OCI-LY7 (cell line): ENCODE data around the gene VSIG8.

Experiments
- EZH2phosphoT487 ChIP-seq: fragments of 200-600 bp; sonication (generic); IDR thresholded peaks from 2 replicates; pipeline ENCODE4 v1.6.1; 2018; ENCODE audit warnings: low read depth, borderline replicate concordance, mild to moderate bottlenecking, mixed run types, antibody characterized with exemption, low read length, moderate library complexity, mixed read lengths
- TF ChIP-seq, protein P1 (sequence below): fragments of 200-600 bp; sonication (generic); conservative IDR thresholded peaks from 2 replicates; pipeline ENCODE4 v1.5.1; 2014; ENCODE audit warnings: mild to moderate bottlenecking, antibody characterized with exemption, low read length, moderate library complexity, mixed read lengths

DNA sequence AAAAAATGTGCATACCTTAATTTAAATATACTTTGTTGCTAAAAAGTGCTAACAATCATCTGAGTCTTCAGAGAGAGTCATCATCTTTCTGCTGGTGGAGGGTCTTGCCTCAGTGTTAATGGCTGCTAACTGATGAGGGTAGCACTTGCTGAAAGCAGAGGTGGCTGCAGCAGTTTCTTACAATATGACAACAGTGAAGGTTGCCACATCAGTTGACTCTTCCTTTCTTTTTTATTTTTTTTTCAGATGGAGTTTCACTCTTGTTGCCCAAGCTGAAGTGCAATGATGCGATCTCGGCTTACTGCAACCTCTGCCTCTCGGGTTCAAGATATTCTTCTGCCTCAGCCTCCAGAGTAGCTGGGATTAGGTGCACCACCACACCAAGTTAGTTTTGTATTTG is 40.1 kb upstream of the VSIG8 start:
- TF ChIP-seq, protein P1, sequence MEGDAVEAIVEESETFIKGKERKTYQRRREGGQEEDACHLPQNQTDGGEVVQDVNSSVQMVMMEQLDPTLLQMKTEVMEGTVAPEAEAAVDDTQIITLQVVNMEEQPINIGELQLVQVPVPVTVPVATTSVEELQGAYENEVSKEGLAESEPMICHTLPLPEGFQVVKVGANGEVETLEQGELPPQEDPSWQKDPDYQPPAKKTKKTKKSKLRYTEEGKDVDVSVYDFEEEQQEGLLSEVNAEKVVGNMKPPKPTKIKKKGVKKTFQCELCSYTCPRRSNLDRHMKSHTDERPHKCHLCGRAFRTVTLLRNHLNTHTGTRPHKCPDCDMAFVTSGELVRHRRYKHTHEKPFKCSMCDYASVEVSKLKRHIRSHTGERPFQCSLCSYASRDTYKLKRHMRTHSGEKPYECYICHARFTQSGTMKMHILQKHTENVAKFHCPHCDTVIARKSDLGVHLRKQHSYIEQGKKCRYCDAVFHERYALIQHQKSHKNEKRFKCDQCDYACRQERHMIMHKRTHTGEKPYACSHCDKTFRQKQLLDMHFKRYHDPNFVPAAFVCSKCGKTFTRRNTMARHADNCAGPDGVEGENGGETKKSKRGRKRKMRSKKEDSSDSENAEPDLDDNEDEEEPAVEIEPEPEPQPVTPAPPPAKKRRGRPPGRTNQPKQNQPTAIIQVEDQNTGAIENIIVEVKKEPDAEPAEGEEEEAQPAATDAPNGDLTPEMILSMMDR, result no peak
- TF ChIP-seq EZH2phosphoT487, result no peak
